Measurements from ENCODE around the gene PHETA1. TPM values are rescaled to one million over a fixed set of nuclear protein-coding genes. Genes with fewer than 3 reads are reported as not detected.

The PHETA1 gene
- total RNA-seq, 2 donors from 2014 or later, result 11.5 to 13.4 TPM

DNA sequence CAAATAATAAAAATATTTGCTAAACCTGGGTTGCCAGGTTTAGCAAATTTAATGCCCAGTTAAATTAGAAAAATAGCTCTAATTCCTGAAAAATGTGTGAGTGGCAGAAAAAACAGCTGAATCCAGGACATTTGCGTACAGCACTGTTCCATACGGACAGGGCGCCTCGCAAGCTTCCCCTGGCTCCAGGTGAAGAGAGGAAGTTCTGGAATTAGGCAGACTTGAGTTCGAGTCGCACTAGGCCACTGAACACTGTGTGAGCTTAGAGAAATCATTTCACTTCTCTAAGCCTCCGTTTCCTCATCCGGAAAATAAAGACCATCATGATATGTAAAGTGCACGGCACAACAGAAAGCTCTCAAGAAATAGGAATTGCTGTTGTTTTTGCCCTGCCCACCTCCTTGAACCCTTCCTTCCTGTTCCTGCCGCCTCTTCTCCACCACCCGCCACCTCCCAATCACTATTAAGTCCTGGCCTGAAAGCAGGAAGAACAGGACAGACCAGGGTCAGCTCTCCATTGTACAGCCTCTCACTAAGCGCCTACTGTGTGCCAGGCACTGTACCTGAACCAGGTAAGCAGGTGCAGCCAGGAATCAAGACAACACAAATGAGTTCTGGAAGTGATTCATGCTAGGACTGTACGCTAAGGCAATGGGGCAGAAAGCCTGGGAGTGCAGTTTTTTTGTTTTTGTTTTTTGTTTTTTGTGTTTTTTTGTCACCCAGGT lies 763 bp upstream of the PHETA1 start:
- Histone ChIP-seq H3K4me3 (peak overlapping the region; percentile 76 to 84), H3K27ac (peak overlapping the region; percentile 68 to 70), H3K4me1 (peaks cover 0 to 25% of the 10 kb centered on the region in 2 donors), H3K27me3 (no peaks in the 10 kb centered on the region), H3K36me3 (no peaks in the 10 kb centered on the region), H3K9me3 (no peaks in the 10 kb centered on the region)
- TF ChIP-seq, protein P1, sequence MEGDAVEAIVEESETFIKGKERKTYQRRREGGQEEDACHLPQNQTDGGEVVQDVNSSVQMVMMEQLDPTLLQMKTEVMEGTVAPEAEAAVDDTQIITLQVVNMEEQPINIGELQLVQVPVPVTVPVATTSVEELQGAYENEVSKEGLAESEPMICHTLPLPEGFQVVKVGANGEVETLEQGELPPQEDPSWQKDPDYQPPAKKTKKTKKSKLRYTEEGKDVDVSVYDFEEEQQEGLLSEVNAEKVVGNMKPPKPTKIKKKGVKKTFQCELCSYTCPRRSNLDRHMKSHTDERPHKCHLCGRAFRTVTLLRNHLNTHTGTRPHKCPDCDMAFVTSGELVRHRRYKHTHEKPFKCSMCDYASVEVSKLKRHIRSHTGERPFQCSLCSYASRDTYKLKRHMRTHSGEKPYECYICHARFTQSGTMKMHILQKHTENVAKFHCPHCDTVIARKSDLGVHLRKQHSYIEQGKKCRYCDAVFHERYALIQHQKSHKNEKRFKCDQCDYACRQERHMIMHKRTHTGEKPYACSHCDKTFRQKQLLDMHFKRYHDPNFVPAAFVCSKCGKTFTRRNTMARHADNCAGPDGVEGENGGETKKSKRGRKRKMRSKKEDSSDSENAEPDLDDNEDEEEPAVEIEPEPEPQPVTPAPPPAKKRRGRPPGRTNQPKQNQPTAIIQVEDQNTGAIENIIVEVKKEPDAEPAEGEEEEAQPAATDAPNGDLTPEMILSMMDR (IDR thresholded peaks at IDR 0.05), result no peak
- no peak for DNase-seq (ENCODE audit: low spot score)

DNA sequence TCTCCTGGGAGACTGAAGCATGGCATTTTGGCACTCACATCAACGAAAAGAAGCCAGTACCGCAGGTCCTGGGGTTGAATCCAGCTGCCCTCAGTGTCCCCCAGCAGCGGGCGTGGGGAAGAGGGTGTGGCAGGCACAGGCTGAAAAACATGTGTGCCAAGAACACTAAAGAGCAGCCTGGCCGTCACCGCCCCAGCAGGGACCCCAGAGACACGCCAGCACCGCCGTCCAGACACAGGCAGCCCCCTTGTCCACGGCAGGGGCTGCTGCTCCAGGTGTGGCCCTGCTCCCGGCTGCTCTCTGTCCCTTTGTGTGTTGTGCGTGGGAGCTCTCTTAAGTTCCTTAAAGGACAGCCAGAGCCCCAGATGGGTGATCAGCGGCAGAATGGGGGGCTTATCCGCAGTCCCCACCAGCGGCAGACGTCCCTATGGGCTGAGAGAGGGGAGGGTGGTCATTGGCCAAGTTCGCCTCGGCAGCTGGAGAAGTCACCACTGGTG lies 556 bp downstream of the PHETA1 start:
- Histone ChIP-seq H3K9me3 (no peaks in the 10 kb centered on the region), H3K4me3 (peak overlapping the region; percentile 76 to 84), H3K27me3 (no peaks in the 10 kb centered on the region), H3K36me3 (peaks cover under 1% of the 10 kb centered on the region), H3K4me1 (peaks cover 0 to 33% of the 10 kb centered on the region in 2 donors), H3K27ac (peak overlapping the region; percentile 68 to 70)
- TF ChIP-seq, protein P1 (IDR thresholded peaks at IDR 0.05), result no peak
- no peak for DNase-seq (ENCODE audit: low spot score)

DNA sequence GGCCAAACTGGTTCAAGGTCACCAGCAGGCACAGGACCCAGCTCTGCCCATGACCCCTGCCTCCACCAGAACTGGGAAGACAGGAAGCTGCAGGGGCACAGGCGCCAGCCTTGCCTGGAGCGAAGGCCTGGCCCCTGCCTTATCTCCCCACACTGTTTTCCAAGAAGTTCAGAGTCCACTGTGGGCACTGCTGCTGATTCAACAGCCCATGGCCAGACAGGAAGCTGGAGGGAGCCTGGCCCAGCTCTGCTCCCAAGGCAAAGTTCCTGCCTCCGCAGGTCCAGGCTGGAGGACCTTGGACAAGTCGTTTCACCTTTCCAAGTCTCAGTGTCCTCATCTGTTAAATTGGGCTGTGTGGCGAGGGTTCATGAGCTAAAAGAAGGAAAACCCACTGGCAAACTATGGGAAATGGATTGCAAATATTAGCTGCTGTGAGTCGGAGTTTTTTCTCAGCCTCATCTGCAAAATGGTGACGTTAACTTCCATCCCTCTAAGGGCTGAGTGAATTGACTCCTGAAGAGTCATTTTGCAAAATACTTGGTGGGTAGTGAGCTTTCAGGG lies 1.2 kb downstream of the PHETA1 start:
- peak overlapping the region; percentile 76 to 84 for H3K4me3 ChIP-seq
- TF ChIP-seq, protein P1 (IDR thresholded peaks at IDR 0.05), result no peak
- H3K9me3 ChIP-seq, result no peaks in the 10 kb centered on the region
- peak overlapping the region; percentile 68 to 70 for H3K27ac ChIP-seq
- no peaks in the 10 kb centered on the region for H3K27me3 ChIP-seq
- H3K4me1 ChIP-seq, result peaks cover 0 to 34% of the 10 kb centered on the region in 2 donors
- peaks cover 4% of the 10 kb centered on the region for H3K36me3 ChIP-seq
- DNase-seq (ENCODE audit: low spot score), result no peak

DNA sequence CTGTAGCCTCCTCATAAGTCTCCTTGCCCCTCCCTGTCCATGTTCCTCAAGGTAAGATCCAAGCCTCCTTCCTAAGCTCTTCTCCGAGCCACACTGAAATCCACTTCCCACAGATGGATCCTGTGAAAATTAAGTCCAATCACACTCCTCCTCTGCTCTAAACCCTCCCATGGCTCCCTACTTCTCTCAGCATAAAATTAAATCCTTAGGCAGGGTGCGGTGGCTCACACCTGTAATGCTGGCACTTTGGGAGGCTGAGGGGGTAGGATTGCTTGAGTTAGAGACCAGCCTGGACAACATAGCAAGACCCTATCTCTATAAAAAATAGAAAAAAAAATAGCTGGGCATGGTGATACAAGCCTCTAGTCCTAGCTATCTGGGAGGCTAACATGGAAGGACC lies 2.3 kb downstream of the PHETA1 start:
- H3K4me1 ChIP-seq, result peaks cover 0 to 43% of the 10 kb centered on the region in 2 donors
- H3K4me3 ChIP-seq, result no peak overlapping the region
- H3K9me3 ChIP-seq, result no peaks in the 10 kb centered on the region
- TF ChIP-seq, protein P1 (IDR thresholded peaks at IDR 0.05), result no peak
- peaks cover 4% of the 10 kb centered on the region for H3K36me3 ChIP-seq
- no peak overlapping the region for H3K27ac ChIP-seq
- no peaks in the 10 kb centered on the region for H3K27me3 ChIP-seq
- no peak for DNase-seq (ENCODE audit: low spot score)

DNA sequence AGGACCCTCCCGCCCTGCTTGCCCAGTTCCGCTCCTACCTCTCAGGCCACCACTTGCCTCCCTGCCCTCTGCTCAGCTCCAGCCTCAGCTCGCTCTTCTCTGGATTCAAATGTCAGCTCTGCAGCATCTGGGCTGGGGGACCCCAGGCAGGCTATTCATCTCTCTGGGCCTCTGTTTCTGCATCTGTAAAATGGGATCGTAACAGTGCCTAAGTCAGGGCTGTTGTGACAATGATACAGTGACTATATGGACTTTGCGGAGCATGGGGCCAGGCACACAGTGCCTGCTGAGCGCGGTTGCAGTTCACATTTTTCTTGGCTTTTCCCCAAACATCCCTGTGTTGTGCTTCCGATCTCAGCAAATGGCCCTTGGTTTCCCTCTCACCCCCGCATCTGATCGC lies 2.8 kb downstream of the PHETA1 start:
- DNase-seq (ENCODE audit: low spot score), result no peak
- TF ChIP-seq, protein P1 (IDR thresholded peaks at IDR 0.05), result no peak
- Histone ChIP-seq H3K27me3 (no peaks in the 10 kb centered on the region), H3K27ac (no peak overlapping the region), H3K4me3 (no peak overlapping the region), H3K9me3 (no peaks in the 10 kb centered on the region), H3K36me3 (peaks cover 4% of the 10 kb centered on the region), H3K4me1 (peaks cover 0 to 48% of the 10 kb centered on the region in 2 donors)
